ENCODE results near the gene PPM1B.
"Not testable (repeated sequence)": the region's sequence is repeated elsewhere in the genome, so short reads cannot be mapped to it uniquely, and the experiment has no call there.

The PPM1B gene

DNA sequence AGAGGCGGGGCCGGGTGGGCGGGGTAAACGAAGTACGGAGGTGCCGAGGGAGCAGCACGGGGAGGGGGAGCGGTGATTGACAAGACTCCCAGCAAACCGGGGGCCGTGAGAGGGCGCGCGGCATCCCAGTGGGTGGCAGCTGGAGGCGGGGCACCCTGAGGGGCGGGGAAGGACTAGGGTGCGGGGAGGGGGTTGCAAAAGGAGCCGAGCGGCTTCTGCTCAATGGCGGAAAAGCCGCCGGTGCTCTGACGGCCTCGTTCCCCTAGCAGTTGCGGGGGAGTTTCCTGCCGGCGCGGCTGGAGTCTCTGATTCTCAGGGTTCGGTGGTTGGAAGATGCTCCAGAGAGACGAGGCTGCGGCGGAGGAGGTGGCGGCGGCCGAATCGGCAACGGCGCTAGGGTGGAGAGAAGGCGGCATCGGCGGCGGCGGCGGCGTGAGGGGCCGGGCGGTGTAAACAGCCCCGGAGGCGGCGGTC is at the start of gene PPM1B:
Gene PPM1B (plus strand): TSS at position 195 of the 474 bp plus-strand sequence. CDS start 32,325 bp downstream, outside the sequence.
- peak; percentile 100 for DNase-seq

DNA sequence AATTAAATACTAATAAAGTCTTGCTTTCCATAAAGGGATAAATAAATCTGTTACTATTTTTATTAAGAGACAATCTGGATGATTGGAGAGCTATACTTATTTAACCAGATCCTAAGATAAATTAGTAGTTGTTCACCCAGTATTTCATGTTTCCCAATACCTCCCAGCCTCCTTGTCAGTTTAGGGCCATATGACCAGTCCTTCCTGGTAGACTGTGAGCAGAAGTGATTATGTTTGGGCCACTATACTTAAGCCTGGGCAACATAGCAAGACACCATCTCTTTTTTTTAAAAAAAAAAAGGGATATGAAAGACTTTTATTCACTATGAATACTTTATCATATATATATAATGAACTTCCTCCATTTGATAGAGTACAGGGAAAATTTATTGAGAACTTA is 48.8 kb upstream of the PPM1B start:
- no peak for DNase-seq

DNA sequence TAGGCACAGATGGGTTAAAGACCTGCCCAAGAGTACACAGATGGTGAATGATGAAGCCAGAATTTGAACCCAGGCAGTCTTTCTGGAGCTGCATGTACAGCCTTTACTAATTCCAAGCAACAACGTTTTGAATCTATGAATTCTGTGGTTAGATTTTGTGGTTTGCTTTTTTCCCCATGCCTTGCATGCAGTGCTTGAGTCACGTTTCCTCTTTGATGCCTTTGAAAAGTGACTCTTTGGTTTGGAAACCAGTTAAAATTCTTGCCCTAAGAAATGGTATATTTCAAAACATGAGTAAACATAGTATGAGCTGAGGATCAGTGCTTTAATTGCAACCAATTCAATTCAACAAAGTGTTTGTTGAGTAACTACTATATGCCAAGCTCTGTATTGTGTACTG is 48.2 kb upstream of the PPM1B start:
- no peak for DNase-seq

DNA sequence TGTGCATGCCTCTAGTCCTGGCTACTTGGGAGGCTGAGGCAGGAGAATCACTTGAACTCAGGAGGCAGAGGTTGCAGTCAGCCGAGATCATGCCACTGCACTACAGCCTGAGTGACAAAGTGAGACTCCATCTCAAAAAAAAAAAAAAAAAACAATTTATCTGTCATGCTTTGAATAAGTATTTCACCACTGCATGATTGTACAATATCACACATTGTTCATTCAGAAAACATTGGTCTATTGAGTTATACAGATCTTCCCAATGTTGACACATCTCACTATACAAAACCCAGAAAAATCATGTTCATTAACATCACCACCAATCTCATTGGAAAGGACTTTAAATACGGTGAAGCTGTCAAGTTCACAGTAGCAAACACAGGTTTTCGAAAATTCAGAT is 46.8 kb upstream of the PPM1B start:
- DNase-seq = no peak

DNA sequence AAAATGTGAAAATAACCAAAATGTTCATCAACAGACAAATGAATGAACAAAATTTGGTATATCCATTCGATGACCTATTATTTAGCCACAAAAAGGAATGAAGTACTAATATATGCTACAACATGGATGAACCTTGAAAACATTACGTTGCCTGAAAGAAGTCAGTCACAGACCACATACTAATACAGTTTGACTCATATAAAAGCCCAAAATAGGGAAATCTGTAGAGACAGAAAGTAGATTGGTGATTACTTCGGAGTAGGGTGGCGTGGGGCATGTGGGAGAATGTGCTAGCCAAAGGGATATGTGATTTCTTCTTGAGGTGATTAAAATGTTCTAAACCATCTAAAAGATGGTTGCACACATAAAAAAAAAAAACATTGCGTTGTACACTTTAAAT is 44.2 kb upstream of the PPM1B start:
- no peak for DNase-seq

DNA sequence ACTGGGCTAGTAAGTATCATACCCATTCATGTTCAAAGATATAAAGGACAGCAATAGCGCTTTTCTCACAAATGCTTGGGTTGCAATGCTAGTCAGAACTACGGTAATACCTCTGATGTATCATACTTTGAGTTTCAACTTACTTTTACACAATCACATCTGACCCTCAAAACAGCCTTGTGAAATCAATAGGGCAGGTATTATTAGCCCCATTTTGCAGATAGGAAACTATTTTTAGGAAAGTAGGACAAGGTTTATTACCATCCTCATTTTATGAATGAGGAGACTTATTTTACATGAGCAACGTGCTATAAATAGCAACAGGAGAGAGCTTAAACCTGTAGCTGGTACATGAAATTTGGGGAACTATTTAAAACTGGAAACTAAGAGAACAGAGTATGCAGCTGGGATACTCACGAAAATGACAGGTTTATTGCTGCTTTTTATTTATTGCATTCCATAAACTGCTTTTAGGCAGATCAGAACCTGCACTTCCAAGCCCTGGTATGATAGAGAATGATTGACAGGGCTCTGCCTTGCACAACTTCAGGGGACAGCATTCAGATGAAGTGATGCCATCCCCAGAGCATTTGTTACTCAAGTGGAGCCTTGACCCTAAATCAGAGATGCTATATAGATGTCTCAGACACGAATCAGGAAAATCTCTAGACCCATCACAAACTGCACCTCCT is 42.4 kb upstream of the PPM1B start:
- no peak for DNase-seq

DNA sequence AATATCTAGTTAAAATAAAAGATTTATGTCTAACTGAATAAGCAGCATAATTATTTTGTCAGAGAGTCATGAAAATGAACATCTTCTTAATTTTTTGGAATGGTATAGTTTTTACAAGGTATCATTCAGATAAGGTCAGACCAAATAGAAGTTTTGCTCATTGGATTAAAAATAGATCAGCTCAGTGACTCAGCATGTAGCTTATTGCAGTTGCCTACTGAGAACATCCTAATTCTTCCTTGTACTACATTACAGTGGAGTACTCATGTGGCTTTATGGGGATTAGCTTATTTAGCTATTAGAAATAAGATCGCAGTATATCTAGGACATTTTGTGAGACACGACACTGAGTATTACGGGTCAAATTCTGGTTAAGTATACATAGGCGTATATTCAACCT is 38.2 kb upstream of the PPM1B start:
- no peak for DNase-seq

DNA sequence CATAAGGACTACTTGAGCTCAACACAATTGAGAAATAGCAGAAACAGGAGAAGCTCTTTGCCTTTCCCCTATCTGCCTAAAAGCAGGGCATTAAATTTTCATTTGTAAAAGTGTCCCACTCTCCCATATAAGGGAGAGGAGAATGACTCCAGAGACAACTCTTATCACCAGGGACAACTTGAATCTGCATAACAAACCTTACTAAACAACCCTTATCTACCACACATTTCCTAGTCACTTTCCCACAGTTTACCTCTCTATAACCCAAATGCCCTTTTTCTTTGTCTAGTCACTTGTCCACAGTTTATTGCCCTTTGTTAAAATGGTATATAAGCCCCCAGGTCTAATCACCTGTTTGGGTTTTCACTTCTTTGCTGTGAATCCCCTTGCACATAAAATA is 37.5 kb upstream of the PPM1B start:
- DNase-seq = no peak

DNA sequence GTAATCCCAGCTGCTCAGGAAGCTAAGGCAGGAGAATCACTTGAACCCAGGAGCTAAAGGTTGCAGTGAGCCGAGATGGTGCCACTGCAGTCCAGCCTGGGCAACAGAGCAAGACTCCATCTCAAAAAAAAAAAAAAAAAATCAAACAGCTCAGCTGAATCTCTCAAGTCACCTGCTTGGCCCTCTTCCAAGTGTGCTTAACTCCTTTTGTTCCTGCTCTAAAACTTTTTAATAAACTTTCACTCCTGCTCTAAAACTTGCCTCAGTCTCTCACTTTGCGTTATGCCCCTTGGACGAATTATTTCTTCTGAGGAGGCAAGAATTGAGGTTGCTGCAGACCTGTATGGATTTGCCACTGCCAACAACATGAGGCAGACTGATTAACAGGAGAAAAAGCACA is 35.1 kb upstream of the PPM1B start:
- DNase-seq = not testable (repeated sequence)

DNA sequence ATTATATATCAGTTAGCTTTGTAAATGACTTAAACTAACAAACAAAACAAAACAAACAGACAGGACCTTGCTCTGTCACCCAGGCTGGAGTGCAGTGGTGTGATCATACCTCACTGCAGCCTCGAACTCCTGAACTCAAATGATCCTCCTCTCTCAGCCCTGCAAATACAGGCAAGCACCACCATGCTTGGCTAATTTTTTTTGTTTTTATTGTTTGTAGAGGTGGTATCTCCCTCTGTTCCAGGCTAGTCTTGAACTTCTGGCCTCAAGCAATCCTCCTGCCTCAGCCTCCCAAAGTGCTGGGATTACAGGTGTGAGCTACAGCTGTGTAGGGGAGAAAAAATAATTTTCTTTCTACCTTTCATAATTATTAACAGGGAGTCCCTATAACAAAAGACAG is 33.8 kb upstream of the PPM1B start:
- DNase-seq = no peak

DNA sequence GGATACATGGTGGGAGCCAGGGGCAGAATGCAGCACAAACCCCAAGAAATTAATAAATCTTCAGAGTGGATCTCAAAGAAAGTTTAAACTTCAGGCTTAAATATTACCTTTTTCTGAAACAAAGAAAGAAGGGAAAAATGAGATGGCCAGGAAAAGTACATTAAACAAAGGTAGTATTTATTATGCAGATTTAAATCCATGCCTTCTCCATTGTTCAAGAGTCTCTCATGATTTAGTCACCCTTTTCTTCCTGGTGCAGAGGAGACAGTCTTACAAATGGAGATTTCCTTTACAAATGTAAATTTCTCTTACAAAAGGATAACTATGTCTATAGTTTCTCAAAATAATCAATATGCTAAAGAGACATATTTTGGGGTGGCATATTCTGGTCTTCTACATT is 33.4 kb upstream of the PPM1B start:
- no peak for DNase-seq

DNA sequence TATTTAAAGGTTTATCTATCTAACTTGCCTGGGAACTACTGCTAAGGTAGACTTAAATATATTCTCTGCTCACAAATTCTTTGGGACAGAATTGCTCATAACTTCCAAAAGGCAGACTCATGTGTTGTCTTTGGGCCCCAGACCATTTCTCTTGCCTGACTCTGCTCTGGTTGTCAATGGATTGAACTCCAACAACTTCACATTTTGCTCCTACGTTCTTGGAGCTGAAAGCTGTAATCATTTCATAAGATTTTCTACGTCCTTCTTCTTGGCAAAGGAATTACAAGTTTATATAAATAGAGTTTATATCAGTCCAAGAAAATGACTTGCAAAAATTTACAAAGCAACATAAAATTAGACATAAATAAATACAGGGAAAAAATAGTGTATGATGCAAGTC is 32.9 kb upstream of the PPM1B start:
- DNase-seq = no peak

DNA sequence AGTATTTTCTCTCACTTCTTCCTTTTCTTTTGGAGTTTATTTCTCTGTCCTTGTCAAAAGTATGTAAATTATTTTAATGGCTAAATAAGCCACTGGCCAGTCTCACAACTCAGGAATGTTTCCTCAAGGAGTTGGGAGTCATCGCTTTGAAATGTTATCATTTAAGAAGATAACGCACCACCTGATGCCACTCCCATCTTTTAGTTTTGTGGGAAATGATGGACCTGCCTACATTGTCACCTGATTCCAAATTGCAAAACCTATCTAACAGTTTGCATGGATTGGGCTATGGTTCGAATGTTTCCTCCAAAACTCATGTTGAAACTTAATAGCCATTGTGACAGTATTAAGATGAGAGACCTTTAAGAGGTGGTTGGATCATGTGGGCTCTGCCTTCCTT is 32.4 kb upstream of the PPM1B start:
- DNase-seq = no peak

DNA sequence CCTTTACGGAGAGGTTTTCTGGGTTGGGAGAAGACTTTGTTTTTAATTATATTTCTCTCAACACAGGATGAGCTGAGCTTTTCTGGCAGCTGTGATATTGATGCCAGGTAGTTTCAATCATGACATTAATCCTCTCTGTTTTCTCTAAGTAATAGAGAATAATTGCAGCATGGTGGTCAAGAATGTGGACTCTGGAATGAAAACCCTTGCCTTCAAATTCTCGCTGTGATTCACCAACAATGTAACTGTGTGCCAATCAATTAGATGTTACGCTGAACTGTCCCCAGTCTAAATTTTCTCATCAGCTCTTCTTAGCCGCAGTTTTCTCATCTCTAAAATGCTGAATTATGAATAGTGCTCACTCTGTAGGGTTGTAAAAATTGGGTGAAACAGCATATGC is 31.6 kb upstream of the PPM1B start:
- no peak for DNase-seq

DNA sequence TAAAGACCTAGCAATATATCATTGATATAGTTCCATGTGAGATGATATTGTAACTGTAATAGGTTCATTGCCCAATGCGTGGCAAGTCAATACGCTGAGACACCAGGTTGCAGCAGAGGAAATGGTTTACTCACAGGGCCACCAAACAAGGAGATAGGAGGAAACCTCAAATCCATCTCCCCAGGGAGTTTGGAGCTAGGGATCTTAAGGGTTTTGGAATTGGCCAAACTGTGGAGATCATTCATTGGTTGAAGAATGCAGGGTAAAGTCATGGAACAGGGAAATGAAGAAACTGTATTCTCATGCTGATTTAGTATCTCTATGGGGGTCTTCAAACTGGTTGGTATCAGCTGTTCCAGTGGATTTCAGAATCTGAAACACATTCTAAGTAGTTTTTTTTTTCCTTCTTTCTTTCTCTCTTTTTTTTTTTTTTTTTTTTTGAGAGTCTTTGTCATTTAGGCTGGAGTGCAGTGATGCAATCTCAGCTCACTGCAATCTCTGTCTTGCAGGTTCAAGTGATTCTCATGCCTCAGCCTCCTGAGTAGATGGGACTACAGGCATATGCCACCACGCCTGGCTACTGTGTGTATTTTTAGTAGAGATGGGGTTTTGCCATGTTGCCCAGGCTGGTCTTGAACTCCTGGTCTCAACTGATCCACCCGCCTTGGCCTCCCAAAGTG is 30.7 kb upstream of the PPM1B start:
- no peak for DNase-seq

DNA sequence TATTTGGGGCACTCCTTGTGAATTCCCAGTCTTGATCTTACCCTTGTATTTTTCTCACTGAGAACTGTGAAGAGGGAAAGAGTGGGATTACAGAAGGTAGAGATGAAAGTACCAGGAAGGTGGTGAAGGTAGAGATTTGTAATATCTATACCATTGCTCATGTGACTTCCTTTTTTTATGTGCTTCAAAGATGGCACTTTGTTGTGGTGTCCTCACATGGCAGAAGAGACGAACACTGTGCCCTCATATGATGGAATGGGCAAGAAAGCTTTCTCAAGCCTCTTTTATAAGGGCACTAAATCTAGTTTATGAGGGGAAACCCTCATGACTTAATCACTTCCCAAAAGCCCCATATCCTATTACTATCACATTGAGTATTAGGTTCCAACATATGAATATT is 28.9 kb upstream of the PPM1B start:
- no peak for DNase-seq

DNA sequence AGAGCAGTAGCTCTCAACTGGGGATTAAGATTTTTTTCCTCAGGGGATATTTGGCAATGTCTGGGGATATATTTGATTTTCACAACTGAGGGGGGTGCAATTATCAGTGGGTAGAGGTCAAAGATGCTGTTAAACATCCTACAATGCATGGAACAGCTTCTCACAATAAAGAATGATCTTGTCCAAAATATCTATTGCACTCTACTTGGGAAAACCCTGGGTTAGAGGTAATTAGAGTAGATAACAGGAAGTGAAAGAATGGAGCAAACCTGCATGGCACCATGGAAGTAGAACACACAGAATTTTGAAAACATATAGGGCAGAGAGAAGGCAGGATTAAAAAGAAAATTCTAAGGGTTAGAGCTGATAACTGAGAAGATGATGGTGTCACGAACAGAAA is 26.4 kb upstream of the PPM1B start:
- DNase-seq = no peak

DNA sequence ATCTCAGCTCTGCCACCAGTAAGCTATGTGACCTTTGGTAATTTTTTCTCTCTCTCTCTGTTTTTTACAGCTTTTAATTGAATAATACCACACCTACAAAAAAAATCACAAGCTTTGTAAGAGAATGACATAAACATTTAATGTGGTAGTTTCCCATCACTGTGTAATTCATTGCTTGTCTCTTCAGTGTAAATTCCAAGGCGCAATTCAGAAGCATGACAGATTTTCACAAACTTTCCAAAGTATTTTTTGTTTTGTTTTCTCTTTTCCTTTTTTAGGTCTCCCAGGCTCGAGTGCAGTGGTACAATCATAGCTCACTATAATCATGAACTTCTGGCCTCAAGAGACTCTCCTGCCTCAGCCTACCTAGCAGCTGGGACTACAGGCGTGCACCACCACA is 25.0 kb upstream of the PPM1B start:
- no peak for DNase-seq

DNA sequence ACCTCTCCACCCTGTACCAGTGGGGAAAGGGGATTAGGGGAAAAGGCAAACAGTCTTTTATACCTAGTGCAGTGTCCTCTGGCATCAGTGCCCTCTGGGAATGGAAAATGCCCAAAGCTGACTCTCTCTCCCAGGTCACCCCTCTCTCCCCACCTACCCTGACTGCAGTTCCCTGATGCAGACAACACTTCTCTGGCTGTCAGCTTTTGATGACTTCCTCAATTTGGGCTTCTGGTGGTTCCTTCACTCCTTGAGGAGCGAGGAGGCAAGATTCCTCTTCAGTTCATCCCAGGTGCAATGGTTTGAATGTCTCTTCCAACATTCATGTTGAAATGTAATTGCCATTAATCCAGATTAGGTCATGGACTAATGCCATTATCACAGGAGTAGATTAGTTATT is 19.7 kb upstream of the PPM1B start:
- no peak for DNase-seq

DNA sequence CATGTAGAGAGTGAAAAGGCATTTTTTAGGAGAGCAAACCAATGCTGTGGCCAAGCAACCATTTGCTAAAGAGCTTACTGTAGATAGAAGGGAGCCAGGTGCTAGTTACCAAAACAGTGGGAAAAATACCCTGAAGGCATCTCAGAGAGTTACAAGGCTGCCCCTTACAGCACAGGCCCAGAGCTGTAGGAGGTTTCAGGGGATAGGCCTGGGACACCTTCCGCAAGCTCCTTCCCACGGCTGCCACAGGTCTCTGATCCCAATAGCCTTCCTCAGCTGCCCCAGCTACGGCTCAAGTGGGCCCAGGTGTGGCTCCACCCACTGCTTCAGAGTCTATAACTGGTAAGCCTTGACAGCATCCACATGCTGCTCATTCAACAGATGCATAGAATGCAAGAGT is 18.2 kb upstream of the PPM1B start:
- no peak for DNase-seq

DNA sequence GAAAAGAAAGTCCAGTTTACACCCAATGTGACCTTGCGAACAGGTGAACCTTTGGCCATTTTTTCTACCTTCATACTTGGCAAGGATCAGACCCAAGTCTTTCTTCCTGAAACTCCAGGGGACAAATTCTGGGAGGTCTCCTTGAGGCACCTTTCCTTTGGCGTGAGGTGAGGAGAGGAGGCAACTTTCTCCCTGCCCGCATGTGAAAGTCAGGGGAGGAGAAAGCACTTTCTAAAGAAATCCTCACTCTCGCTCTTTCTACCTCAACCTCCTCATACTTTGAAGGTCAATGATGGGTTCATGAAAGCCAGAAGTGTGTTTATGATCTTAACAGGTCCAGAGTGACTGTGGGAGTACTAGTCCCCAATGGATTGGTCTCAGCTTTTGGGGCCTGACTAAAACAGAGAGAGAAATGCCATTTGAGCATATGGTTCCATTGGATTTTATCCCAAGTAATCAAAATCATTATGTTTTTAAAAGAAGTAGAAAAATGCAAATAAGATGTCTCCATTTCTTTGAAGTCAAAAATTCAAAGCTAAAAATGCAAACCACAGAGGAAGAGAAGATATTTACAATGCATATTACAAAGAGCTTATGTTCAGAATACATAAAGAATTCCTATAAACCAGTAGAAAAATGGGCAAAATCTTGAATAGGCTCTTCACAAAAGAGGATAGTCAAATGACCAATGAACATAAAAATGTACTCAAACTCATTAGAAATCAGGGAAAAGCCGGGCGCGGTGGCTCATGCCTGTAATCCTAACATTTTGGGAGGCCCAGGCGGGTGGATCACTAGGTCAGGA is 15.6 kb upstream of the PPM1B start:
- DNase-seq = no peak

DNA sequence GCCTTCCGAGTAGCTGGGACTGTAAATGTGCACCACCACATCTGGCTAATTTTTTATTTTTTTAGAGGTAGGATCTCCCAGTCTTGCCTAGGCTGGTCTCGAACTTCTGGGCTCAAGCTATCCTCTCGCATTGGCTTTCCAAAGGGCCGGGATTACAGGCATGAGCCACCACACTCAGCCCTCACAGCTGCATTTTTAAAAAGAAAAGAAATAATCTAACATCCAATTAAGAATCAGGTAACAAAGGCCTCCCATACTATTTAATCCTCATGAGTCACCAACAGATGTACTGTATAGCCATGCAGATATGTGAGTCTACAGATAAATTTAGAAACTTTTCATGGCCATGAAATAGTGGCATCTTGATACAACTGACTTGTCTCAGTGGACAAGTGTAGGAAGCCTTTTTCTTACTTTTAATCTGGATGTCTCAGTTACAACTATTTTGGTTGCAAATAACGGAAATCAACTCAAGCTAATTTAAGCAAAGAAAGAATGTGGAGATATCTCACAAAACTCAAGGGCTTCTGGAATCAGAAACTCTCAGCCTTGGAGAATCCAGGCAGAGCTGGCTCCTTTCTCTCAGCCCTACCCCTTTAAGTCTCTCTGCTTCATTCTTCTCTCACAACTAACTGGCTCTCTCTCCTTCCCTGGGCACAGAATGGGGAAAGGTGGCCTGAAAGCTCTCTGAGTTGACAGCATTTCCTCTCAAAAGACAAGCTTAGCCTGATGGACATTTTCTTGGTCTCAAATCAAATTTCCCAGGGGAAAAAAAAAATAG is 12.8 kb upstream of the PPM1B start:
- DNase-seq = no peak

DNA sequence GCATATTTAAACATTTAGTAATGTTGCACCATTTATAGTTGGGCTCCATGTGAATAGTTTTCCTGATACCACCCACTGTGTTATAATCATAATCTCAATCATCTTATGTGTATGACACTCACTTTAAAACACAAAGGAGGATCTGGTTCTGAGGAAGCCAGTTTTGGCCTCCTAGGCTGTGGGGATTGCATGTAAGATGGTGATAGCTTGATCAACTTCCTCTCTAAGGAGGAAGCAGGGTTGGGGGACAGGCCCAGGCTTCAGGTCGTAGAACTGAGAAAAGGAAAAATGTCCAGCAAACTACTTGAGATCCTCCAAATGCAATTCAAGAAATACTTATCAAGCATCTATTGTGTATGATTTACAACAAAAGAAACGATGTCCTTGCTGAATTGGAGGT is 4.9 kb upstream of the PPM1B start:
- DNase-seq = no peak

Measured in NK-92 treated with Interleukin-12 subunit alpha and Interleukin-12 subunit beta, amount 100 ng/mL, for 24 hours (cell line).